ENCODE data around the gene MAEA.

Gene MAEA

GRCh38 chr4:1337951-1338751 lies 48.5 kb downstream of the MAEA start:
- no peak for DNase-seq

- DNase-seq, result no peak
These were observed 49.2 kb downstream of the MAEA start for GRCh38 chr4:1338752-1339414.

GRCh38 chr4:1339489-1339888 lies 49.8 kb downstream of the MAEA start:
- DNase-seq, result no peak

- DNase-seq, result no peak
These were observed 50.6 kb downstream of the MAEA start for GRCh38 chr4:1340181-1340747.

GRCh38 chr4:1340861-1341260 lies 51.2 kb downstream of the MAEA start:
- DNase-seq, result no peak

GRCh38 chr4:1342003-1342402 lies 52.3 kb downstream of the MAEA start:
- no peak for DNase-seq

GRCh38 chr4:1344696-1345095 lies 55.0 kb downstream of the MAEA start:
- no peak for DNase-seq

GRCh38 chr4:1345903-1346780 lies 56.5 kb downstream of the MAEA start:
- peak; percentile 49 for DNase-seq

GRCh38 chr4:1346781-1347409 lies 57.2 kb downstream of the MAEA start, which contains the start of gene UVSSA:
Gene UVSSA, plus strand, starts transcription at chr4:1347208. Its CDS starts 884 bp downstream, at chr4:1348092.
- DNase-seq, result peak; percentile 100

- peak; percentile 18 for DNase-seq
These were observed 57.7 kb downstream of the MAEA start for GRCh38 chr4:1347410-1347864.

- DNase-seq, result no peak
These were observed 58.4 kb downstream of the MAEA start for GRCh38 chr4:1348014-1348513.

GRCh38 chr4:1348746-1349145 lies 59.1 kb downstream of the MAEA start:
- no peak for DNase-seq

GRCh38 chr4:1349359-1350168 lies 59.9 kb downstream of the MAEA start:
- no peak for DNase-seq

GRCh38 chr4:1350169-1350520 lies 60.5 kb downstream of the MAEA start:
- no peak for DNase-seq

- DNase-seq, result peak; percentile 92
These were observed 62.3 kb downstream of the MAEA start for GRCh38 chr4:1351854-1352566.

GRCh38 chr4:1352567-1352900 lies 62.8 kb downstream of the MAEA start:
- DNase-seq, result no peak

- no peak for DNase-seq
These were observed 63.7 kb downstream of the MAEA start for GRCh38 chr4:1353186-1354055.

- no peak for DNase-seq
These were observed 64.7 kb downstream of the MAEA start for GRCh38 chr4:1354136-1354982.

GRCh38 chr4:1354983-1355275 lies 65.2 kb downstream of the MAEA start:
- no peak for DNase-seq

Measured in activated CD4-positive, alpha-beta T cell treated with anti-CD3 and anti-CD28 coated beads, Interleukin-2, amount 50 U/mL, for 1 hour (primary cell).